GM23248 (cell line): ENCODE measurements around the gene RCC2.

Experiments used
- EZH2 ChIP-seq: fragments of 200-600 bp; sonication (generic); IDR thresholded peaks from 2 replicates; pipeline ENCODE4 v1.6.1; 2018; ENCODE audit warnings: antibody characterized with exemption, mild to moderate bottlenecking; ENCODE audit not compliant: insufficient read depth, poor library complexity, severe bottlenecking
- EZH2phosphoT487 ChIP-seq: fragments of 200-600 bp; sonication (generic); IDR thresholded peaks from 2 replicates; pipeline ENCODE4 v1.6.1; 2018; ENCODE audit warnings: antibody characterized with exemption, moderate library complexity, mild to moderate bottlenecking, low read depth; ENCODE audit not compliant: insufficient read depth

DNA sequence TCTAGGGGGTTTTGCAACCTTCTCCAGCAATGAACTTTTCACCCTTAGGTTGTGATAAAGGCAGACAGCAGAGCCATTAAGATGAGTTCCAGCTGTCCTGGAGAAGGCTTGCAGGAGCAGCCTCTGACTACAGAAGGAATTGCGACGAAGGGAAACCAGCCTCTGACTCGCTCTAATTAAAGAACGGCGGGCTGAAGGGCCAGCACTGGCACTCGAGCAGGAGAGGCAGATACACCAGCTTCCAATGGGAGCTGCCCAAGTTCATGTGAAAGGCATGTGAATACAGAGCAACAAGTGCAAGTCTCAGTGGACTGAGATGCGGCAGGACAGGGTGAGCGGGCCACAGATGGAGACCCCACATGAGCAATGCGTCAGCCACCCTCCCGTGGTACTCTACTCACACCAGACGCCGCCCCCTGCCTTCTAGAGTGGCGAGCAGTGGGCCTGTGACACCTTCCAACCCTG lies 15.7 kb downstream of the RCC2 start:
- TF ChIP-seq EZH2 (no peak), EZH2phosphoT487 (no peak)
